ENCODE data around the gene TSHB. TPM values are rescaled to one million over a fixed set of nuclear protein-coding genes. Genes with fewer than 3 reads are reported as not detected.

The TSHB gene
- total RNA-seq, 1 donor from 2014 or later: not detected

- H3K4me3 ChIP-seq: no peak overlapping the region
- H3K36me3 ChIP-seq: no peaks in the 10 kb centered on the region
- no peak for DNase-seq (ENCODE audit: extremely low spot score in 2 of 2)
- no peaks in the 10 kb centered on the region for H3K27me3 ChIP-seq
- no peaks in the 10 kb centered on the region for H3K9me3 ChIP-seq
- TF ChIP-seq, protein P1, sequence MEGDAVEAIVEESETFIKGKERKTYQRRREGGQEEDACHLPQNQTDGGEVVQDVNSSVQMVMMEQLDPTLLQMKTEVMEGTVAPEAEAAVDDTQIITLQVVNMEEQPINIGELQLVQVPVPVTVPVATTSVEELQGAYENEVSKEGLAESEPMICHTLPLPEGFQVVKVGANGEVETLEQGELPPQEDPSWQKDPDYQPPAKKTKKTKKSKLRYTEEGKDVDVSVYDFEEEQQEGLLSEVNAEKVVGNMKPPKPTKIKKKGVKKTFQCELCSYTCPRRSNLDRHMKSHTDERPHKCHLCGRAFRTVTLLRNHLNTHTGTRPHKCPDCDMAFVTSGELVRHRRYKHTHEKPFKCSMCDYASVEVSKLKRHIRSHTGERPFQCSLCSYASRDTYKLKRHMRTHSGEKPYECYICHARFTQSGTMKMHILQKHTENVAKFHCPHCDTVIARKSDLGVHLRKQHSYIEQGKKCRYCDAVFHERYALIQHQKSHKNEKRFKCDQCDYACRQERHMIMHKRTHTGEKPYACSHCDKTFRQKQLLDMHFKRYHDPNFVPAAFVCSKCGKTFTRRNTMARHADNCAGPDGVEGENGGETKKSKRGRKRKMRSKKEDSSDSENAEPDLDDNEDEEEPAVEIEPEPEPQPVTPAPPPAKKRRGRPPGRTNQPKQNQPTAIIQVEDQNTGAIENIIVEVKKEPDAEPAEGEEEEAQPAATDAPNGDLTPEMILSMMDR (IDR thresholded peaks at IDR 0.05): no peak
- TF ChIP-seq POLR2A (IDR thresholded peaks at IDR 0.05) (no peak), POLR2AphosphoS5 (IDR thresholded peaks at IDR 0.05; ENCODE audit: insufficient read depth in 1 of 2, low read depth in 1 of 2) (no peak)
- intact Hi-C loops (cut with DNase I): no loop called here
- no peak overlapping the region for H3K27ac ChIP-seq
- H3K4me1 ChIP-seq: no peaks in the 10 kb centered on the region
These were observed 47.8 kb downstream of the TSHB start for GRCh38 chr1:115077286-115077983.

- Histone ChIP-seq H3K27me3 (no peaks in the 10 kb centered on the region), H3K27ac (no peak overlapping the region), H3K4me3 (no peak overlapping the region), H3K36me3 (no peaks in the 10 kb centered on the region), H3K4me1 (no peaks in the 10 kb centered on the region), H3K9me3 (no peaks in the 10 kb centered on the region)
- no peak for TF ChIP-seq POLR2A (IDR thresholded peaks at IDR 0.05)
- TF ChIP-seq POLR2AphosphoS5 (IDR thresholded peaks at IDR 0.05; ENCODE audit: insufficient read depth in 1 of 2, low read depth in 1 of 2): no peak
- TF ChIP-seq, protein P1 (IDR thresholded peaks at IDR 0.05): no peak
- DNase-seq (ENCODE audit: extremely low spot score in 2 of 2): no peak
- intact Hi-C loops (cut with DNase I): no loop called here
These were observed 48.3 kb downstream of the TSHB start for GRCh38 chr1:115077984-115078330.

GRCh38 chr1:115078708-115079107 is 49.1 kb downstream of the TSHB start:
- intact Hi-C loops (cut with DNase I): no loop called here
- no peaks in the 10 kb centered on the region for H3K36me3 ChIP-seq
- no peak overlapping the region for H3K4me3 ChIP-seq
- no peak for TF ChIP-seq POLR2AphosphoS5 (IDR thresholded peaks at IDR 0.05; ENCODE audit: insufficient read depth in 1 of 2, low read depth in 1 of 2)
- TF ChIP-seq, protein P1 (IDR thresholded peaks at IDR 0.05): no peak
- no peak for TF ChIP-seq POLR2A (IDR thresholded peaks at IDR 0.05)
- no peak overlapping the region for H3K27ac ChIP-seq
- H3K27me3 ChIP-seq: no peaks in the 10 kb centered on the region
- DNase-seq (ENCODE audit: extremely low spot score in 2 of 2): no peak
- H3K9me3 ChIP-seq: no peaks in the 10 kb centered on the region
- peaks cover 3% of the 10 kb centered on the region for H3K4me1 ChIP-seq

DNA sequence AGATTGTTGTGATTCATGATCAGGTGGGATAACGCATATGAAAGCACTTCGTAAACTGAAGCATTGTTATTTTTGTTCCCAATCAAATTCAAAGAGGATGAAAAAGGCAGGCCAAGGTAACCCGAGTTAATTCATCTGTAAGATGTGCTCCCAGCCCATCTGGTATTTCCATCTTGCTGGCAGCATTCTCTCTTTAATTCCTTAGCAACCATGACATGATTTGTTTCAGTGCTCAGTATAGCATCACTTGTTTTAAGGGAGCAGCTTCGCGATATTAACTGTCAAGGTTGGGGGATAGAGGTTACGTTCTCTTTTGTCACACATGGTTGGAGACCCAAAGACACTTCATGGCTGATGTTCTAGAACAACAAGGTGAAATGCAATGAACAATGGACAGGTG is 53.3 kb downstream of the TSHB start:
- Histone ChIP-seq H3K9me3 (no peaks in the 10 kb centered on the region), H3K27ac (no peak overlapping the region)

More for the DNA sequence above, 53.3 kb downstream of the TSHB start:
- TF ChIP-seq POLR2A (IDR thresholded peaks at IDR 0.05) (no peak), POLR2AphosphoS5 (IDR thresholded peaks at IDR 0.05; ENCODE audit: insufficient read depth in 1 of 2, low read depth in 1 of 2) (no peak)
- TF ChIP-seq, protein P1 (IDR thresholded peaks at IDR 0.05): no peak
- H3K4me3 ChIP-seq: no peak overlapping the region
- DNase-seq (ENCODE audit: extremely low spot score in 2 of 2): no peak
- no peaks in the 10 kb centered on the region for H3K27me3 ChIP-seq
- no peaks in the 10 kb centered on the region for H3K36me3 ChIP-seq
- H3K4me1 ChIP-seq: peaks cover 5% of the 10 kb centered on the region
- intact Hi-C loops (cut with DNase I): no loop called here

Other genes starting within 250 kb of the TSHB start
- 38.5 TPM for gene SIKE1, start 249.1 kb upstream of the TSHB start, total RNA-seq
- gene SYCP1, start 175.0 kb upstream of the TSHB start, total RNA-seq: not detected
- 10.6 TPM for gene TSPAN2, start 59.7 kb downstream of the TSHB start, total RNA-seq

Measured in vagina (tissue), 2 donors.